Kidney capillary endothelial cell (primary cell): ENCODE measurements around the gene SLC4A5.

ENCODE experiments used
- DNase-seq: peaks from one replicate; pipeline ENCODE4 v3.0.0-alpha.2; 2018; ENCODE audit warnings: low spot score

The SLC4A5 gene

GRCh38 chr2:74312913-74313312, 30.3 kb downstream of the SLC4A5 start:
- DNase-seq, result no peak

- DNase-seq, result no peak
These were observed 35.5 kb downstream of the SLC4A5 start for GRCh38 chr2:74307720-74308119.

GRCh38 chr2:74304332-74305148, 38.7 kb downstream of the SLC4A5 start:
- DNase-seq, result no peak

GRCh38 chr2:74302865-74303264, 40.4 kb downstream of the SLC4A5 start:
- no peak for DNase-seq

GRCh38 chr2:74301262-74301661, 42.0 kb downstream of the SLC4A5 start:
- DNase-seq, result no peak

- DNase-seq, result no peak
These were observed 42.7 kb downstream of the SLC4A5 start for GRCh38 chr2:74300506-74300905.

GRCh38 chr2:74297950-74298349, 45.3 kb downstream of the SLC4A5 start:
- no peak for DNase-seq

- no peak for DNase-seq
These were observed 45.8 kb downstream of the SLC4A5 start for GRCh38 chr2:74297391-74297790.

- DNase-seq, result no peak
These were observed 49.8 kb downstream of the SLC4A5 start for GRCh38 chr2:74293191-74293991.

GRCh38 chr2:74292751-74293150, 50.5 kb downstream of the SLC4A5 start:
- no peak for DNase-seq

GRCh38 chr2:74291886-74292621, 51.2 kb downstream of the SLC4A5 start:
- no peak for DNase-seq

GRCh38 chr2:74291218-74291544, 52.0 kb downstream of the SLC4A5 start:
- DNase-seq, result no peak

- no peak for DNase-seq
These were observed 52.6 kb downstream of the SLC4A5 start for GRCh38 chr2:74290466-74291217.

GRCh38 chr2:74290066-74290465, 53.1 kb downstream of the SLC4A5 start:
- DNase-seq, result no peak

- DNase-seq, result no peak
These were observed 56.5 kb downstream of the SLC4A5 start for GRCh38 chr2:74286725-74287124.

- no peak for DNase-seq
These were observed 61.9 kb downstream of the SLC4A5 start for GRCh38 chr2:74281141-74281975.

- DNase-seq, result no peak
These were observed 64.5 kb downstream of the SLC4A5 start for GRCh38 chr2:74278694-74279093.

- no peak for DNase-seq
These were observed 65.0 kb downstream of the SLC4A5 start for GRCh38 chr2:74278176-74278575.

- DNase-seq, result no peak
These were observed 68.0 kb downstream of the SLC4A5 start for GRCh38 chr2:74275228-74275627.

GRCh38 chr2:74269667-74270066, 73.5 kb downstream of the SLC4A5 start:
- DNase-seq, result no peak

GRCh38 chr2:74267068-74267467, 76.1 kb downstream of the SLC4A5 start:
- DNase-seq, result no peak
